SK-N-SH (cell line): ENCODE measurements around the gene VOPP1. TPM values are rescaled to one million over a fixed set of nuclear protein-coding genes. Genes with fewer than 3 reads are reported as not detected.

ENCODE experiments used
- CTCF ChIA-PET: fragments of 300-600, 350-600 bp; formaldehyde crosslinking; extraction: SDS; loops from one replicate; lab custom pipeline; 2021; lab: Yijun Ruan, JAX
- POLR2A ChIA-PET: fragments of 350-600 bp; sonication (Branson Sonifier 250); formaldehyde crosslinking; extraction: SDS; loops from one replicate; lab custom pipeline; 2020; ENCODE audit warnings: antibody characterized with exemption, inconsistent platforms; lab: Yijun Ruan, JAX
- DNase-seq: peaks from one replicate; pipeline ENCODE4 v3.0.0; 2012
- H2AFZ ChIP-seq: fragments of 200-600 bp; sonication (generic); 2 replicates; pipeline ENCODE4 v1.8.1; 2016; ENCODE audit warnings: antibody characterized with exemption, mild to moderate bottlenecking, low read depth
- H3F3A ChIP-seq: fragments of 200-600 bp; sonication (generic); replicated peaks from 2 replicates; pipeline ENCODE3; 2016; ENCODE audit warnings: antibody characterized with exemption, mild to moderate bottlenecking; ENCODE audit not compliant: insufficient read depth
- H3K27ac ChIP-seq, 2 experiments: fragments of 200-500 bp in 1 of 2; fragments of 200-600 bp in 1 of 2; sonication (Bioruptor generic) in 1 of 2; sonication (generic), shearing (Covaris generic) in 1 of 2; 2 replicates each; pipeline versions ENCODE4 v1.5.1 to v1.6.1; 2014 to 2016; ENCODE audit warnings: low read depth in 2 of 2, inconsistent platforms in 1 of 2, low read length in 1 of 2, mild to moderate bottlenecking in 1 of 2, mixed read lengths in 1 of 2
- H3K27me3 ChIP-seq: fragments of 200-600 bp; sonication (generic), shearing (Covaris generic); 2 replicates; pipeline ENCODE4 v1.6.1; 2016; ENCODE audit warnings: mixed run types; ENCODE audit not compliant: insufficient read depth
- H3K36me3 ChIP-seq, 2 experiments: fragments of 200-500 bp in 1 of 2; fragments of 200-600 bp in 1 of 2; sonication (Bioruptor generic) in 1 of 2; sonication (generic) in 1 of 2; replicated peaks in 1 of 2; 2 replicates each; pipeline versions ENCODE3 to v1.5.1; 2014 to 2016; ENCODE audit warnings: low read length in 1 of 2, mild to moderate bottlenecking in 1 of 2; ENCODE audit not compliant: insufficient read depth in 2 of 2, control insufficient read depth in 1 of 2
- H3K4me1 ChIP-seq, 2 experiments: fragments of 200-500 bp in 1 of 2; fragments of 200-600 bp in 1 of 2; sonication (Bioruptor generic) in 1 of 2; sonication (generic), shearing (Covaris generic) in 1 of 2; 2 replicates each; pipeline versions ENCODE4 v1.5.1 to v1.6.1; 2014 to 2016; ENCODE audit warnings: low read depth in 1 of 2, low read length in 1 of 2, mixed run types in 1 of 2; ENCODE audit not compliant: insufficient read depth in 2 of 2, control insufficient read depth in 1 of 2
- H3K4me2 ChIP-seq: fragments of 200-600 bp; sonication (generic), shearing (Covaris generic); 2 replicates; pipeline ENCODE4 v1.6.1; 2017; ENCODE audit warnings: mixed run types
- H3K4me3 ChIP-seq, 2 experiments: fragments of 200-500 bp in 1 of 2; fragments of 200-600 bp in 1 of 2; sonication (Bioruptor generic) in 1 of 2; sonication (generic), shearing (Covaris generic) in 1 of 2; 2 replicates each; pipeline versions ENCODE4 v1.5.1 to v1.8.1; 2014 to 2016; ENCODE audit warnings: low read depth in 2 of 2, inconsistent platforms in 1 of 2, low read length in 1 of 2, mild to moderate bottlenecking in 1 of 2, mixed read lengths in 1 of 2, moderate library complexity in 1 of 2
- H3K79me2 ChIP-seq: fragments of 200-600 bp; sonication (generic); 2 replicates; pipeline ENCODE4 v1.8.1; 2017; ENCODE audit warnings: mild to moderate bottlenecking; ENCODE audit not compliant: insufficient read depth
- H3K9ac ChIP-seq: fragments of 200-600 bp; sonication (generic); 2 replicates; pipeline ENCODE4 v1.6.1; 2017; ENCODE audit warnings: mixed run types
- H3K9me2 ChIP-seq: fragments of 200-600 bp; sonication (generic); 2 replicates; pipeline ENCODE4 v1.6.1; 2017; ENCODE audit warnings: mixed run types
- H3K9me3 ChIP-seq: fragments of 200-600 bp; sonication (generic); 2 replicates; pipeline ENCODE4 v1.6.1; 2017; ENCODE audit warnings: mixed run types, mild to moderate bottlenecking, moderate library complexity
- H4K20me1 ChIP-seq: fragments of 200-600 bp; sonication (generic); 2 replicates; pipeline ENCODE4 v1.6.1; 2017; ENCODE audit warnings: mild to moderate bottlenecking, mixed run types; ENCODE audit not compliant: insufficient read depth
- ELF1 ChIP-seq: IDR thresholded peaks from 2 replicates; pipeline ENCODE4 v1.4.0; 2012
- EP300 ChIP-seq, 2 experiments: IDR thresholded peaks; 2 replicates each; pipeline versions ENCODE4 v1.4.0 to v1.6.1; 2012; ENCODE audit warnings: borderline replicate concordance in 1 of 2, low read depth in 1 of 2, low read length in 1 of 2
- EZH2phosphoT487 ChIP-seq: fragments of 200-600 bp; sonication (generic); IDR thresholded peaks from 2 replicates; pipeline ENCODE4 v1.6.1; 2017; ENCODE audit warnings: low read depth, mixed run types, mild to moderate bottlenecking, antibody characterized with exemption, moderate library complexity, borderline replicate concordance
- FOSL2 ChIP-seq: IDR thresholded peaks from 2 replicates; pipeline ENCODE4 v1.4.0; 2012; ENCODE audit warnings: low read depth, mild to moderate bottlenecking, moderate library complexity, borderline replicate concordance
- FOXJ3 ChIP-seq: sonication (generic); formaldehyde crosslinking; IDR thresholded peaks from 2 replicates; pipeline ENCODE4 v1.5.1; 2020; ENCODE audit warnings: mild to moderate bottlenecking, missing genetic modification reagents
- FOXM1 ChIP-seq: IDR thresholded peaks from 2 replicates; pipeline ENCODE4 v1.4.0; 2012; ENCODE audit warnings: low read depth, mild to moderate bottlenecking
- GABPA ChIP-seq: IDR thresholded peaks from 2 replicates; pipeline ENCODE4 v1.4.0; 2012; ENCODE audit warnings: low read depth, mild to moderate bottlenecking
- MAX ChIP-seq: IDR thresholded peaks from 2 replicates; pipeline ENCODE4 v1.4.0; 2012; ENCODE audit warnings: low read depth
- MEF2A ChIP-seq: IDR thresholded peaks from 2 replicates; pipeline ENCODE4 v1.4.0; 2012; ENCODE audit warnings: low read depth, borderline replicate concordance
- NFIC ChIP-seq: IDR thresholded peaks from 2 replicates; pipeline ENCODE4 v1.4.0; 2012; ENCODE audit warnings: borderline replicate concordance
- PBX3 ChIP-seq: IDR thresholded peaks from 2 replicates; pipeline ENCODE4; 2012
- POLR2AphosphoS5 ChIP-seq: IDR thresholded peaks from 2 replicates; pipeline ENCODE4 v1.6.1; 2012; ENCODE audit warnings: low read depth, low read length
- RFX5 ChIP-seq: IDR thresholded peaks from 2 replicates; pipeline ENCODE4 v1.6.1; 2012; ENCODE audit warnings: mild to moderate bottlenecking, improper control_type of control experiment, low read length
- SIN3A ChIP-seq: IDR thresholded peaks from 2 replicates; pipeline ENCODE4 v1.6.1; 2012; ENCODE audit warnings: low read depth, mild to moderate bottlenecking, low read length, moderate library complexity, borderline replicate concordance
- TAF1 ChIP-seq: IDR thresholded peaks from 2 replicates; pipeline ENCODE4 v1.6.1; 2012; ENCODE audit warnings: low read depth, mild to moderate bottlenecking, low read length, moderate library complexity, borderline replicate concordance
- TCF12 ChIP-seq: IDR thresholded peaks from 2 replicates; pipeline ENCODE4 v1.4.0; 2012
- USF1 ChIP-seq: IDR thresholded peaks from 2 replicates; pipeline ENCODE4 v1.4.0; 2012; ENCODE audit warnings: low read depth, borderline replicate concordance
- USF2 ChIP-seq: fragments of 150-350 bp; IDR thresholded peaks from 2 replicates; pipeline ENCODE4 v1.6.1; 2017; ENCODE audit warnings: antibody characterized with exemption, low read length, low read depth, borderline replicate concordance
- ZBTB33 ChIP-seq: IDR thresholded peaks from 2 replicates; pipeline ENCODE4 v1.4.0; 2012; ENCODE audit warnings: low read depth, borderline replicate concordance
- WGBS: methylation state at CpG from one replicate; pipeline ENCODE4 v1.1.6; 2017; ENCODE audit warnings: low lambda C conversion rate; 5-methylcytosine and 5-hydroxymethylcytosine counted together
- polyA plus RNA-seq, 3 experiments: library from polyadenylated mRNA; depleted of rRNA; stranded (reverse); fragments of >200 nt; gene quantifications; 2 replicates each; pipeline ENCODE4 v1.2.3, GENCODE V29; 2012

VOPP1 gene
- polyA plus RNA-seq, 1 of the 3 experiments (the other 2 are of a cell fraction) = 69.5 TPM

GRCh38 chr7:55458351-55458750 lies 114.0 kb downstream of the VOPP1 start (continued):
- no peak for TF ChIP-seq USF1
- no peak for TF ChIP-seq USF2
- TF ChIP-seq FOXJ3 (CRISPR knock-in tag) = no peak
- TF ChIP-seq EZH2phosphoT487 = no peak
- TF ChIP-seq, all 33 proteins: peak for 0

- Histone ChIP-seq H3K27ac (no peak overlapping the region), H3F3A (peaks cover 11% of the 10 kb centered on the region), H3K4me3 (no peak overlapping the region), H3K9me3 (peaks cover 18% of the 10 kb centered on the region), H3K79me2 (no peaks in the 10 kb centered on the region; the same call in 1 of the 2 replicates), H2AFZ (no peak overlapping the region), H3K4me1 (no peaks in the 10 kb centered on the region), H3K9me2 (no peaks in the 10 kb centered on the region), H3K9ac (no peak overlapping the region), H3K4me2 (no peak overlapping the region), H4K20me1 (no peaks in the 10 kb centered on the region), H3K36me3 (peaks cover 0 to 20% of the 10 kb centered on the region in 2 experiments), H3K27me3 (no peaks in the 10 kb centered on the region)
- 72% methylated on average over 1 of the region's 1 CpG for WGBS
- no peak for DNase-seq
- CTCF ChIA-PET = interaction anchor here (1.5 kb wide), 1 partner anchor 91 kb away, joined by 3 read pairs; no protein-coding TSS in a partner anchor
- POLR2A ChIA-PET = no interaction called here
- TF ChIP-seq EP300 (IDR thresholded peaks at IDR 0.05; ENCODE audit: borderline replicate concordance in 1 of 2, low read depth in 1 of 2, low read length in 1 of 2) (no peak), FOXM1 (no peak), ELF1 (no peak), ZBTB33 (no peak), TCF12 (no peak), MAX (no peak), EZH2phosphoT487 (no peak), NFIC (no peak), PBX3 (no peak), SIN3A (no peak), FOXJ3 (CRISPR knock-in tag) (no peak), GABPA (no peak), USF1 (no peak), POLR2AphosphoS5 (no peak), TAF1 (no peak), MEF2A (no peak), FOSL2 (no peak), RFX5 (no peak)
Measured at GRCh38 chr7:55457801-55458200, 114.5 kb downstream of the VOPP1 start.
